Neural progenitor cell (in vitro differentiated cells): Measurements from ENCODE around the gene TSPAN1. TPM values are rescaled to one million over a fixed set of nuclear protein-coding genes. Genes with fewer than 3 reads are reported as not detected.

ENCODE experiments used
- DNase-seq: peaks from one replicate; pipeline ENCODE4 v3.0.0-alpha.2; 2016; ENCODE audit warnings: low spot score
- H2AFZ ChIP-seq: fragments of 200-600 bp; sonication (generic); replicated peaks from 2 replicates; pipeline ENCODE4 v1.6.1; 2016; ENCODE audit warnings: antibody characterized with exemption
- H3F3A ChIP-seq: fragments of 200-600 bp; sonication (generic); 2 replicates; pipeline ENCODE4 v1.6.1; 2016; ENCODE audit warnings: antibody characterized with exemption, low read depth
- H3K27ac ChIP-seq: fragments of 200-600 bp; sonication (generic); 2 replicates; pipeline ENCODE4 v1.5.1; 2016; ENCODE audit warnings: mild to moderate bottlenecking
- H3K27me3 ChIP-seq: fragments of 200-600 bp; sonication (generic); 2 replicates; pipeline ENCODE4 v1.6.1; 2016; ENCODE audit warnings: mild to moderate bottlenecking, moderate library complexity
- H3K36me3 ChIP-seq: fragments of 200-600 bp; sonication (generic); 2 replicates; pipeline ENCODE4 v1.5.1; 2016
- H3K4me1 ChIP-seq: fragments of 200-600 bp; sonication (generic); 2 replicates; pipeline ENCODE4 v1.6.1; 2016; ENCODE audit warnings: mixed run types
- H3K4me2 ChIP-seq: fragments of 200-600 bp; sonication (generic); 2 replicates; pipeline ENCODE4 v1.6.1; 2016
- H3K4me3 ChIP-seq: fragments of 200-600 bp; sonication (generic); 2 replicates; pipeline ENCODE4 v1.5.1; 2016
- H3K79me2 ChIP-seq: fragments of 200-600 bp; sonication (generic); 2 replicates; pipeline ENCODE4 v1.6.1; 2016; ENCODE audit warnings: low read depth
- H3K9ac ChIP-seq: fragments of 200-600 bp; sonication (generic); 2 replicates; pipeline ENCODE4 v1.6.1; 2016
- H3K9me3 ChIP-seq: fragments of 200-600 bp; sonication (generic); 2 replicates; pipeline ENCODE4 v1.5.1; 2016; ENCODE audit warnings: low read depth
- H4K20me1 ChIP-seq: fragments of 200-600 bp; sonication (generic); 2 replicates; pipeline ENCODE4 v1.6.1; 2016; ENCODE audit warnings: low read depth
- H3K27ac Mint-ChIP-seq: 3 replicates; pipeline ENCODE4 v1.8.0; 2021; ENCODE audit warnings: mixed read lengths
- H3K27me3 Mint-ChIP-seq: 2 replicates; pipeline ENCODE4 v1.8.0; 2022; ENCODE audit warnings: low read depth, mild to moderate bottlenecking, inconsistent platforms, moderate library complexity, mixed read lengths; ENCODE audit not compliant: insufficient read depth
- H3K36me3 Mint-ChIP-seq: 3 replicates; pipeline ENCODE4 v1.8.0; 2021; ENCODE audit warnings: mixed read lengths
- H3K4me1 Mint-ChIP-seq: 3 replicates; pipeline ENCODE4 v1.8.0; 2021; ENCODE audit warnings: mixed read lengths
- H3K4me3 Mint-ChIP-seq: 3 replicates; pipeline ENCODE4 v1.8.0; 2021; ENCODE audit warnings: mild to moderate bottlenecking, moderate library complexity, mixed read lengths
- H3K9me3 Mint-ChIP-seq: 3 replicates; pipeline ENCODE4 v1.8.0; 2020; ENCODE audit warnings: mixed read lengths
- CTCF ChIP-seq: fragments of 200-600 bp; sonication (generic); IDR thresholded peaks from 2 replicates; pipeline ENCODE4 v1.5.1; 2017; ENCODE audit warnings: antibody characterized with exemption, mild to moderate bottlenecking
- EZH2 ChIP-seq: fragments of 200-600 bp; sonication (generic); IDR thresholded peaks from 2 replicates; pipeline ENCODE4 v1.6.1; 2017; ENCODE audit warnings: antibody characterized with exemption, mild to moderate bottlenecking, moderate library complexity
- EZH2phosphoT487 ChIP-seq: fragments of 200-600 bp; sonication (generic); IDR thresholded peaks from 2 replicates; pipeline ENCODE4 v1.6.1; 2017; ENCODE audit warnings: antibody characterized with exemption
- total RNA-seq: library from RNA; depleted of rRNA; stranded (reverse); fragments of >200 nt; gene quantifications from 2 replicates; pipeline ENCODE4 v1.2.3, GENCODE V29; 2015; ENCODE audit warnings: low replicate concordance

The TSPAN1 gene
- total RNA-seq, 1 donor from 2014 or later, result not detected

DNA sequence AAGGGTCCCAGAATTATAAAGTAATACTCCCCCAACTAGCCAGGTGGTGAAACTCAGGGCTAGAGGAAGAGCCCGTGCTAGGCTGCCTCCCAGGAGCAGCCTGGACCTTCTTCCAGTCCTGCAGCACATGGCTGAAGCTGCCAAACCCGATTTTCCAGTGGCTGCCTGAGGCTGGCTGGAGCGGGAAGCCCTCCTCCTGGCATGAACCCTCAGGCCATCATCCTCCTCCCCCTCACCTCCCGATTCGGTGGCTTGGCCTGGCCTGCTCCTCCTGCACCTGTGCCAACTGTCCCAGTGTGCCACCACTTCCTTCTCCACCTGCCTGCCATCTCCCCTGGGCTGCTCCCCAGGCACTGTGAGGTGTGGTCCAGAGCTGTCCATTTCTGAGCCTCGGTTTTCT is 3.0 kb upstream of the TSPAN1 start:
- Mint-ChIP-seq H3K4me1 (peaks cover 5% of the 10 kb centered on the region), H3K27me3 (peaks cover 11% of the 10 kb centered on the region), H3K27ac (peak overlapping the region; percentile 79), H3K4me3 (no peak overlapping the region), H3K36me3 (no peaks in the 10 kb centered on the region), H3K9me3 (no peaks in the 10 kb centered on the region)
- Histone ChIP-seq H3K36me3 (no peaks in the 10 kb centered on the region), H3K4me2 (no peak overlapping the region), H2AFZ (no peak overlapping the region), H3K79me2 (no peaks in the 10 kb centered on the region), H3K4me1 (peaks cover 10% of the 10 kb centered on the region), H3K9ac (no peak overlapping the region), H3F3A (no peaks in the 10 kb centered on the region), H3K4me3 (no peak overlapping the region), H3K27me3 (peaks cover 11% of the 10 kb centered on the region), H3K27ac (no peak overlapping the region), H3K9me3 (no peaks in the 10 kb centered on the region), H4K20me1 (no peaks in the 10 kb centered on the region)
- no peak for DNase-seq
- TF ChIP-seq CTCF (no peak), EZH2 (no peak), EZH2phosphoT487 (no peak)

DNA sequence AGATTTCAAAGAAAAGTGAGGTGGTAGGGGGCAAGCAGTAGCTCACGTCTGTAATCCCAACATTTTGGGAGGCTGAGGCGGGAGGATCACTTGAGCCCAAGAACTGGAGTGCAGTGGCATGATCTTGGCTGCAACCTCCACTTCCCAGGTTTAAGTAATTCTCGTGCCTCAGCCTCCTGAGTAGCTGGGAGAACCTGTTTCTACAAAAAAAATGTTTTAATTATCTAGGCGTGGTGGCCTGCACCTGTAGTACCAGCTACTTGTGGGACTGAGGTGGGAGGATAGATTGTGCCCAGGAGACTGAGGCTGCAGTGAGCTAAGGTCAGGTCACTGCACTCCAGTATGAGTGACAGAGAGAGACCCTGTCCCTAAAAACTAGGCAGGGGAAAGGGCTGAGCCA is 2.6 kb upstream of the TSPAN1 start:
- Histone ChIP-seq H2AFZ (no peak overlapping the region), H3K27me3 (peaks cover 7% of the 10 kb centered on the region), H3K27ac (no peak overlapping the region), H4K20me1 (no peaks in the 10 kb centered on the region), H3K36me3 (no peaks in the 10 kb centered on the region), H3K79me2 (no peaks in the 10 kb centered on the region), H3K9me3 (no peaks in the 10 kb centered on the region), H3K4me2 (no peak overlapping the region), H3K9ac (no peak overlapping the region), H3K4me1 (peaks cover 8% of the 10 kb centered on the region), H3K4me3 (no peak overlapping the region), H3F3A (no peaks in the 10 kb centered on the region)
- Mint-ChIP-seq H3K36me3 (no peaks in the 10 kb centered on the region), H3K4me3 (no peak overlapping the region), H3K4me1 (peaks cover 5% of the 10 kb centered on the region), H3K27me3 (peaks cover 11% of the 10 kb centered on the region), H3K27ac (no peak overlapping the region), H3K9me3 (no peaks in the 10 kb centered on the region)
- DNase-seq, result no peak
- TF ChIP-seq EZH2, result no peak
- TF ChIP-seq EZH2phosphoT487, result no peak
- no peak for TF ChIP-seq CTCF

DNA sequence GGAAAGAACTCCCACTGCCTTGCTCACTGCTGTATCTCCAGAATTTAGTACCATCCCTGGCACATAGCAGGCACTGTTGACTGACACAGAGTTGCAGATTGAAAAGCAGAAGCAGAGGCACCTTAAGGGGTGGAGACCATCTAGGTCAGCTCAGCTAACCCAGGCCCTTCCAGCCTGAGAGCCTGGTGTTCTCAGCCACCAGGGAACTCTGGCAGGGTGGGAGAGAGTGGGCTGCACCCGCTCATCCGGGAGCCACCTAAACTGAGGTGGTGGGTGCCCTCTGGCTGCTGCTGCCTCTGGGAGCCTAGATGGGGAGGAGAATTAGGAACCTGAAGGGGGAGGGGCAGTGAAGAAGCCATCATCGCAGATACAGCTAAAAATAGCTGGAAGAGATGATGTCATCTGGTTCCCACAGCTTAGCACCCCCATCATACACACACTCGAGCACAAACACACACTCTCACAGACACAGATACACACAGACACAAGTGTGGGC is 1.5 kb upstream of the TSPAN1 start:
- Mint-ChIP-seq H3K27ac (no peak overlapping the region), H3K9me3 (no peaks in the 10 kb centered on the region), H3K4me1 (peaks cover 5% of the 10 kb centered on the region), H3K4me3 (no peak overlapping the region), H3K36me3 (no peaks in the 10 kb centered on the region), H3K27me3 (peaks cover 6% of the 10 kb centered on the region)
- Histone ChIP-seq H3K36me3 (no peaks in the 10 kb centered on the region), H3K9ac (no peak overlapping the region), H2AFZ (peak overlapping the region; percentile 50), H3K27ac (no peak overlapping the region), H3K9me3 (no peaks in the 10 kb centered on the region), H3K4me1 (peaks cover 8% of the 10 kb centered on the region), H3K27me3 (no peaks in the 10 kb centered on the region), H3K79me2 (no peaks in the 10 kb centered on the region), H3F3A (no peaks in the 10 kb centered on the region), H3K4me2 (no peak overlapping the region), H4K20me1 (no peaks in the 10 kb centered on the region), H3K4me3 (no peak overlapping the region)
- TF ChIP-seq EZH2phosphoT487, result no peak
- TF ChIP-seq EZH2, result no peak
- TF ChIP-seq CTCF, result no peak
- no peak for DNase-seq
